KOPT-K1 (cell line): Measurements from ENCODE around the gene COPG1.
"Not testable (repeated sequence)": the region's sequence is repeated elsewhere in the genome, so short reads cannot be mapped to it uniquely, and the experiment has no call there.

Experiments used
- H3K27ac ChIP-seq: fragments of 200-600 bp; sonication (generic); 2 replicates; pipeline ENCODE4 v1.5.1; 2016; ENCODE audit warnings: antibody characterized with exemption, mild to moderate bottlenecking, low read depth, low read length; ENCODE audit not compliant: poor library complexity, severe bottlenecking
- H3K36me3 ChIP-seq: fragments of 200-600 bp; sonication (generic); 2 replicates; pipeline ENCODE4 v1.5.1; 2017; ENCODE audit warnings: antibody characterized with exemption, mild to moderate bottlenecking, low read length, moderate library complexity; ENCODE audit not compliant: insufficient read depth
- H3K9me3 ChIP-seq: fragments of 200-600 bp; sonication (generic); 2 replicates; pipeline ENCODE4 v1.5.1; 2017; ENCODE audit warnings: antibody characterized with exemption, low read length, mild to moderate bottlenecking; ENCODE audit not compliant: insufficient read depth, poor library complexity, severe bottlenecking

COPG1 gene

GRCh38 chr3:129259612-129260477 is 10.4 kb downstream of the COPG1 start:
- no peaks in the 10 kb centered on the region for H3K9me3 ChIP-seq
- H3K27ac ChIP-seq, result no peak overlapping the region
- peaks cover 98% of the 10 kb centered on the region for H3K36me3 ChIP-seq

GRCh38 chr3:129260606-129261005 is 11.2 kb downstream of the COPG1 start:
- H3K9me3 ChIP-seq, result no peaks in the 10 kb centered on the region
- H3K36me3 ChIP-seq, result peaks cover 98% of the 10 kb centered on the region

GRCh38 chr3:129261894-129262293 is 12.5 kb downstream of the COPG1 start:
- H3K36me3 ChIP-seq, result peaks cover 98% of the 10 kb centered on the region

More at GRCh38 chr3:129260606-129261005, 11.2 kb downstream of the COPG1 start:
- no peak overlapping the region for H3K27ac ChIP-seq

GRCh38 chr3:129263161-129263910 is 13.9 kb downstream of the COPG1 start:
- Histone ChIP-seq H3K36me3 (peaks cover 98% of the 10 kb centered on the region), H3K9me3 (no peaks in the 10 kb centered on the region), H3K27ac (no peak overlapping the region)

More at GRCh38 chr3:129261894-129262293, 12.5 kb downstream of the COPG1 start:
- H3K27ac ChIP-seq, result no peak overlapping the region
- H3K9me3 ChIP-seq, result no peaks in the 10 kb centered on the region

GRCh38 chr3:129264994-129265393 is 15.6 kb downstream of the COPG1 start:
- H3K27ac ChIP-seq, H3K9me3 ChIP-seq: not testable (repeated sequence)
- peaks cover 98% of the 10 kb centered on the region for H3K36me3 ChIP-seq

GRCh38 chr3:129266651-129267050 is 17.2 kb downstream of the COPG1 start:
- Histone ChIP-seq H3K36me3 (peaks cover 98% of the 10 kb centered on the region), H3K27ac (no peak overlapping the region), H3K9me3 (no peaks in the 10 kb centered on the region)

GRCh38 chr3:129268396-129268795 is 19.0 kb downstream of the COPG1 start:
- no peak overlapping the region for H3K27ac ChIP-seq
- H3K36me3 ChIP-seq, result peaks cover 100% of the 10 kb centered on the region
- no peaks in the 10 kb centered on the region for H3K9me3 ChIP-seq

- Histone ChIP-seq H3K36me3 (peaks cover 100% of the 10 kb centered on the region), H3K9me3 (no peaks in the 10 kb centered on the region), H3K27ac (no peak overlapping the region)
Observed at GRCh38 chr3:129271674-129272073, 22.3 kb downstream of the COPG1 start.

GRCh38 chr3:129276385-129276784 is 27.0 kb downstream of the COPG1 start:
- Histone ChIP-seq H3K27ac (peak overlapping the region; percentile 21), H3K36me3 (peaks cover 71% of the 10 kb centered on the region), H3K9me3 (no peaks in the 10 kb centered on the region)

GRCh38 chr3:129277829-129278271 is 28.4 kb downstream of the COPG1 start:
- peak overlapping the region; percentile 76 for H3K27ac ChIP-seq
- H3K9me3 ChIP-seq, result no peaks in the 10 kb centered on the region
- peaks cover 60% of the 10 kb centered on the region for H3K36me3 ChIP-seq

- H3K9me3 ChIP-seq, result no peaks in the 10 kb centered on the region
- peak within 1 kb of the TSS; percentile 76 for H3K27ac ChIP-seq
- H3K36me3 ChIP-seq, result peaks cover 60% of the 10 kb centered on the region
Observed at GRCh38 chr3:129278439-129278965, 29.1 kb downstream of the COPG1 start, which contains the start of gene HMCES. Gene HMCES (plus strand): TSS chr3:129278870. CDS start chr3:129279733, 863 bp downstream.

- Histone ChIP-seq H3K36me3 (peaks cover 60% of the 10 kb centered on the region), H3K27ac (peak overlapping the region; percentile 76), H3K9me3 (no peaks in the 10 kb centered on the region)
Observed at GRCh38 chr3:129278966-129279906, 29.8 kb downstream of the COPG1 start.

GRCh38 chr3:129280183-129280582 is 30.8 kb downstream of the COPG1 start:
- Histone ChIP-seq H3K27ac (peak overlapping the region; percentile 76), H3K36me3 (peaks cover 55% of the 10 kb centered on the region), H3K9me3 (no peaks in the 10 kb centered on the region)

- Histone ChIP-seq H3K36me3 (peaks cover 55% of the 10 kb centered on the region), H3K27ac (no peak overlapping the region), H3K9me3 (no peaks in the 10 kb centered on the region)
Observed at GRCh38 chr3:129281726-129282125, 32.3 kb downstream of the COPG1 start.
